Measurements from ENCODE around the gene CASR.

The CASR gene

GRCh38 chr3:122217901-122218300 is 34.4 kb downstream of the CASR start:
- no peak for DNase-seq

GRCh38 chr3:122219242-122219872 is 35.9 kb downstream of the CASR start:
- DNase-seq, result no peak

DNA sequence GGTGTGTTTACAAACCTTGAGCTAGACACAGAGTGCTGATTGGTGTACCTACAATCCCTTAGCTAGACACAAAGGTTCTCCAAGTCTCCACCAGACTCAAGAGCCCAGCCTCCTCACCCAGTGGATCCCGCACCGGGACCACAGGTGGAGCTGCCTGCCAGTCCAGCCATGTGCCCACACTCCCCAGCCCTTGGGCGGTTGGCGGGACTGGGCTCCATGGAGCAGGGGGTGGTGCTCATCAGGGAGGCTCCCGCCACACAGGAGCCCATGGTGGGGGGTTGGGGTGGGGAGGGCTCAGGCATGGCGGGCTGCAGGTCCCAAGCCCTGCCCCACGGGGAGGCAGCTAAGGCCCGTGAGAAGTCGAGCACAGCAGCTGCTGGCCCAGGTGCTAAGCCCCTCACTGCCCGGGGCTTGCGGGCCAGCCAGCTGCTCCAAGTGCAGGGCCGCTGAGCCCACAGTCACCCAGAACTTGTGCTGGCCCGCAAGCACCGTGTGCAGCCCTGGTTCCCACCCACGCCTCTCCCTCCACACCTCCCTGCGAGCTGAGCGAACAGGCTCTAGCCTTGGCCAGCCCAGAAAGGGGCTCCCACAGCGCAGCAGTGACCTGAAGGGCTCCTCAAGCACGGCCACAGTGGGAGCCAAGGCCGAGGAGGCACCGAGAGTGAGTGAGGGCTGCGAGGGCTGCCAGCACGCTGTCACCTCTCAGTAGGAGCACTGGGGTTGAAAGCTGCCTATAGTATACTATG is 43.7 kb downstream of the CASR start:
- no peak for DNase-seq

DNA sequence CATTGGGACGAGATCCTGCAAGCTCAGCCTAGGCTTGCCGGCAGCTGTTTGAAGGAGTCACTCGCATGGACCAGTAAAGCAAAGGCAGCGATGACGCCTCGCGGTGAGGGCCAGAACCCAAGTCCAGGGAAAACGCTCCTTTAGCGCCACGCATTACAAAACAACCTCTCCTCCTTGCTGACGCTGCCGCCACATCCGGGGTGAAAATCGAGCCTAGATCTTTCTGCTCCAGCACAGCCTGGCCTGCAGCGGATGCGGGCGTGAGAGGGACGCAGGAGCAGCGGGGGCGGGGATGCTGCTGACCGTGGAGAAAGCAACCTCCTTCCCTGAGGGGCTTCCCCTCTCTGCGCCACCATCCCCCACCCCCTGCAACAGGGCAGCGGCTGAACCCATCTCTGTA is 46.7 kb downstream of the CASR start:
- DNase-seq, result no peak

GRCh38 chr3:122231465-122232157 is 48.1 kb downstream of the CASR start:
- no peak for DNase-seq

DNA sequence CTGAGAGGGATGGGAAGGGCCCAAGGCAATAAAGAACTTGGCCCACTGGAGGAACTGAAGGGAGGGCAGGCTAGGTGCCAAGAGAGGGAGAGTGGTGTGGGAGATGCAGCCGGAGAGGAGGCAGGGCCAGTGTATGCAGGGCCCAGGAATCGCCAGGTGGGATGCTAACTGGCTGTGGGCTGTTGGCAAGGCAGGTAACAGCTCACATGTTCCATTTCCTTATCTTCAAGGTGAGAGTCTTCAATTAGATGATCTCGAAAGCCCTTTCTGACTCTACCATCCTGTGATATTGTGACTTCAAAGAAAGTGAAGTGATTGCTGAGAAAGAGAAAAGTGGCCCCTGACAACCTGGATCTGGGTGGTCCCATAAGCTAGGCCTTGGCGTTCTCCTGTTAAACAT is 49.0 kb downstream of the CASR start:
- no peak for DNase-seq

DNA sequence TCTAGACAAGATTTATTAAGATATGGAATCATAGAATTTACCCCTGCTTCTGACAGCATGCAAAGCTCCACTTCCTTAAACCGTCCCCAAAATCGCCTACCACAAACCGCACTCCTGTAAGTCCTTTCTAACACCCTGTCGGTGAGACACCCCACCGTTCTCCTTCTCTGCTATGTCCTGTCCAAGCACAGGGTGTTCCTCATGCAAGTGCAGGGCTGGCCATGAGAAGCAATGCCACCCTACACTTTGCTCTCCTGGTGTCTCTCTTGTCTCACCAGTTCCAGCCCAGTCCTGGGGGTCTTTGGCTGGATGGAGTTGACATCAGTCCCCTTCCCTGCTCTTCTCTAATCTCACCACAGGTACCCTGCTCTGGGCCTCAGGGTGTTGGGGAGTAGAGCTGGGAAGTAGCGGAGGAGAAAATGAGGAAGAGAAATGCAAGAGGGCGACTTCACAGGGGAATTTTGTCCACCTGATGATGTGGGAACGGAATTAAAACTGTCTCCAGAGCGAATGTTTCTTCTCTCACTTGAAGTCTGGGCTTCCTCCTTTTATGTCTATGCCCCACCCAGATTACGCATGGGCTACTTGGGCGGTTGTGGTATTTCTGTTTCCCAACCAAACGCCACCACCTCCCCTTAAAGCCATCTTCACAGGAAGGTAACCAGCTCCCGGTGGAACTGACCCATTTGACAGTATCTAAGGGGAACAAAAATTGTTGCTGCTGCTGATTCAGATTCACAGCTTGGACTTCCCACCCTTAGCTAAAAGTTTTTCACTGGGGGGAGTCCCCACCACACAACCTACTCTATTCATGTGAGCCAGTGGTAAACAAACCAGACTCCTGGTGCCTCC is 49.9 kb downstream of the CASR start:
- no peak for DNase-seq

DNA sequence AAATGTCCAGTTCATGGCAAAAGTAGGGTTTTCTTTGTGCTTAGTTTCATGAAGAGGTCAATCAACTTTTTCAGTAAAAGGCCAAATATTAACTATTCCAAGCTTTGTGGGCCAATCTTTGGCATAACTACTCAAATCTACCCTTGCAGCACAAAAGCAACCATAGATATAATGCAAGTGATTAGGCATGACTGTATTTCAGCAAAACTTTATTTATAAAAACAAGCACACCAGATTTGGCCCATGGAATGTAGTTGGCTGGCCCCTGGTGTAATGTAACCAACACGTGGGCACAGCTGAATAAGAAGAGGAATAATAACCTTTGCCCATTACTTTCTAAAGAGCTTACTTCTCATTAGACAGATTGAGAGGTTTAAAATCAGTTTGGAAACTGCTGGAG is 50.6 kb downstream of the CASR start:
- no peak for DNase-seq

- no peak for DNase-seq
Observed at GRCh38 chr3:122235147-122235546, 51.7 kb downstream of the CASR start.

GRCh38 chr3:122239112-122239511 is 55.6 kb downstream of the CASR start:
- no peak for DNase-seq

GRCh38 chr3:122245513-122246174 is 62.2 kb downstream of the CASR start:
- DNase-seq, result no peak

DNA sequence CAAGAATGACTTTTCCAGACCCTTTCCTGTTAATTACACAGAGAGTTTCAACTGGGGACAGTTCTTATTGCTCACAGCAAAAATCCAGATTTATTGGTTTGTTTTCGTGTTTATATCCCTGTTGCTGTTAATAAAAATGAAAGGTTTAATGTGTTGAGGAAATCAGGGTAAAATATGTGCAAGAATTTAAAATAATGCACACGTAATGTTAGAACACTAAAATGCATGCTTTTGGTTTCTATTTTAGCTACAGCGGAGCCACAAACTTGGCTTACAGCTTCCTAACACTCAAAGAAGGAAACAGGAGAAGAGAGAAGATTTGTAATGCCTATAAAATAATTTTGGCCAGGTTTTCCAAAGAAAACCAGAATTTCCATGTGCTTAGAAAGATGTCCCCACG is 62.7 kb downstream of the CASR start:
- no peak for DNase-seq

GRCh38 chr3:122247087-122247824 is 63.8 kb downstream of the CASR start:
- DNase-seq, result no peak

DNA sequence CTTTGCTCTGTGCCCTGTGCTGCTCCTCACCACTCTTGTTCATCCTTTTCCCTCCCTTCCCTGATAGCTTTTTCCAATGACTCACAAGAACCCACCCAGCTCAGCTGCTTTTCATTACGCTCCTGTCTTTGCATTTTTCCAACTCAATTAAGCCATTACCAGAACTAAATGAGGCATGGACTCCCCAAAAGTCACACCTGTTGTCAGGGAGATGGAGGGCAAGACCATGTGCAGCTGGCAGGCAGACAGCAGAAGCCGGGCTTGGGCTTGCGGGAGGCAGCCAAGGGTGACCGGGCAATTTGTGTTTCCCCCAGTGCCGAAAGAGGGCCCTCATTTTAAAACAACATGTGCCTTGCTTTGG is 64.3 kb downstream of the CASR start:
- no peak for DNase-seq

DNA sequence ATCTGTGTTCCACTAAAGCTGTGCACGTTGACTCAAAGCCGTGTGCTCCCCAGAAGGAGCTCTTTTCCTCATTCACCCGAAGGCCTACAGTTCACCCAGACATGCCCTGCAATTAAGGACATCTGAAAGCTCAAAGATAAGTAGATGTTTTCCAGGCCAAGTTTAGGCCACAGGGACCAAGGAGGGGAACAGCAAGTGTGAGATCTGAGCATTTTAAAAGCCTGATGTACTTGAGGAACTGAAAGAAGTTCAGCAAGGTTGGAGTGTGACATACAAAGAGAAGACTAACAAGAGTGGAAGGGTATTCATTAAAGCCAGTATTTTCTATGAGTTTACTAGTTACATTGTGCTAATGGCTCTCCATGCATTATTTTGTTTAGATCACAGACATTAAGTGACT is 68.0 kb downstream of the CASR start:
- DNase-seq, result no peak

GRCh38 chr3:122253581-122253980 is 70.1 kb downstream of the CASR start:
- DNase-seq, result no peak

DNA sequence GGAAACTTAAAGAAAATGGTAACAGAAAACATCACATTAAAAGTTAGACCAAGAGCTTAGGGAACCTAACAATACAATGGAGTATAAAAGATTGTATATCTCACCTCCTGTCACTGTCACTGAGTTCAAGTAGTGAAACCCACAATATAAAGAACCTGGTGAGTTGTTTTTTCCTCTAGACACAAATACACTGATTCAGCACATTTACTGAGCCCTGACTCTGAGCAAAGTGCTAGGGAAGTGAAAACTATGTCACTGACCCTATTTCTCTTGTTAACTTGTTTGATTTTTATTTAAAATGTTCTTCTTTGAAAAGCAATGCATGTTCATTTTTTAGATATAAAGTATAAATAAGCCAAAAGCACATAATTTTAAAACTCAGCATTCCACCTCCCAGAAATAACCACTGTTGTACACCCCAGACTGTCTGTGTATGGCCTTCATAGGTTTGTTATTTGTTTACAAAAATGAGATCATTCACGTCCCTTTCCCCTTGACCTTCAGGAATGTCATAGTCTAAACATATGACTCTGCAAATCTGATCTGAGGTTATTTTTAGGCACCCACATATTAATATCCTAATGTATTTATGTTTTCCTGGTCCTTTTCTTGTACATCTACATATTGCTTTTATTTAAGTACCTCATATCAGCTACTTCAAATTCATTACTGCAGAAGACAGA is 72.4 kb downstream of the CASR start:
- no peak for DNase-seq

- no peak for DNase-seq
Observed at GRCh38 chr3:122257644-122258364, 74.3 kb downstream of the CASR start.

- peak; percentile 51 for DNase-seq
Observed at GRCh38 chr3:122258757-122259371, 75.4 kb downstream of the CASR start.

DNA sequence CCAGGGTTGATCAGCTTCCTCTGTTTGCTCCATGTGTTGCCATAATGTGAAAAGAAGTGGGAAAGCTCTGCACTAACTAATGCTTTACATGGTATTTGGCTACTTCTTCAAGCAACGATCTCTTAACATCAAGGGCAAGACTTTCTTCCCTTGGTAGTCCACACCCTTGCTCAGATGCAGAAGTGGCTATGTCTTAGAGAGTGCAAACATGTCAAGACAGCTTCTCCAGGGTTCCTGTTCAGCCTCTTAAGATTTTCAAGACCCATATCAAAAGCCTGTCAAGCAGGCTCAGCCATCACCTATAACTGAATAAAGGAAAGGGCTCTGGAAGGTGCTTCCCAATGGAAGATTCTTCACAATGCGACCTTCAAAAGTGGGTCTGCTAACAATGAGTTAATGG is 76.7 kb downstream of the CASR start:
- no peak for DNase-seq
